HG02884 (cell line): ENCODE results near the gene ARL10.

Source experiments
- ATAC-seq: cut with Tn5 transposase; IDR thresholded peaks from one replicate; pipeline ENCODE4 v1.9.1; 2021; ENCODE audit warnings: mild to moderate bottlenecking, moderate library complexity; ENCODE audit not compliant: unreplicated experiment

The ARL10 gene

GRCh38 chr5:176365351-176366231 lies at the start of gene ARL10:
Gene ARL10, plus strand, starts transcription at chr5:176365487. Its CDS starts 77 bp downstream, at chr5:176365564.
- no peak for ATAC-seq

- no peak for ATAC-seq
Measured at GRCh38 chr5:176317534-176318374, 47.5 kb upstream of the ARL10 start.

- ATAC-seq = no peak
Measured at GRCh38 chr5:176319827-176320554, 45.3 kb upstream of the ARL10 start.

- no peak for ATAC-seq
Measured at GRCh38 chr5:176320577-176320976, 44.7 kb upstream of the ARL10 start.

- no peak for ATAC-seq
Measured at GRCh38 chr5:176334031-176334770, 31.1 kb upstream of the ARL10 start.

GRCh38 chr5:176337913-176338312 lies 27.4 kb upstream of the ARL10 start:
- ATAC-seq = no peak

GRCh38 chr5:176339304-176339703 lies 26.0 kb upstream of the ARL10 start:
- ATAC-seq = no peak

GRCh38 chr5:176341325-176342157 lies 23.7 kb upstream of the ARL10 start:
- ATAC-seq = no peak

GRCh38 chr5:176342158-176342483 lies 23.2 kb upstream of the ARL10 start:
- no peak for ATAC-seq

- no peak for ATAC-seq
Measured at GRCh38 chr5:176342766-176343458, 22.4 kb upstream of the ARL10 start.

- ATAC-seq = no peak
Measured at GRCh38 chr5:176350416-176350815, 14.9 kb upstream of the ARL10 start.

- no peak for ATAC-seq
Measured at GRCh38 chr5:176352116-176352878, 13.0 kb upstream of the ARL10 start.

GRCh38 chr5:176353533-176353932 lies 11.8 kb upstream of the ARL10 start:
- ATAC-seq = no peak

- no peak for ATAC-seq
Measured at GRCh38 chr5:176355400-176356178, 9.7 kb upstream of the ARL10 start.

GRCh38 chr5:176356179-176356566 lies 9.1 kb upstream of the ARL10 start:
- no peak for ATAC-seq

- ATAC-seq = no peak
Measured at GRCh38 chr5:176359658-176360057, 5.6 kb upstream of the ARL10 start.

- no peak for ATAC-seq
Measured at GRCh38 chr5:176360894-176361436, 4.3 kb upstream of the ARL10 start.
